ENCODE measurements around the gene ANKS3. TPM values are rescaled to one million over a fixed set of nuclear protein-coding genes. Genes with fewer than 3 reads are reported as not detected.
A peak's percentile ranks its signal among the peaks of the same experiment; 100 is the strongest.

The ANKS3 gene
- total RNA-seq, 1 donor from 2014 or later: 43.5 TPM

GRCh38 chr16:4697848-4698291 is 36.2 kb downstream of the ANKS3 start:
- Mint-ChIP-seq H3K4me1 (ENCODE audit: low read depth, unreplicated experiment) (no peaks in the 10 kb centered on the region), H3K9me3 (ENCODE audit: unreplicated experiment) (peaks cover 13% of the 10 kb centered on the region), H3K27me3 (ENCODE audit: unreplicated experiment) (peaks cover 10% of the 10 kb centered on the region), H3K27ac (ENCODE audit: unreplicated experiment) (no peak overlapping the region), H3K4me3 (ENCODE audit: unreplicated experiment) (no peak overlapping the region), H3K36me3 (ENCODE audit: unreplicated experiment) (peaks cover 7% of the 10 kb centered on the region)
- DNase-seq: no peak
- TF ChIP-seq CTCF (IDR thresholded peaks at IDR 0.05; ENCODE audit: partially characterized antibody, unreplicated experiment): no peak

- TF ChIP-seq CTCF (IDR thresholded peaks at IDR 0.05; ENCODE audit: partially characterized antibody, unreplicated experiment): no peak
- no peak for DNase-seq
- H3K36me3 Mint-ChIP-seq (ENCODE audit: unreplicated experiment): peaks cover 7% of the 10 kb centered on the region
- no peak overlapping the region for H3K27ac Mint-ChIP-seq (ENCODE audit: unreplicated experiment)
- no peak overlapping the region for H3K4me3 Mint-ChIP-seq (ENCODE audit: unreplicated experiment)
- H3K4me1 Mint-ChIP-seq (ENCODE audit: low read depth, unreplicated experiment): no peaks in the 10 kb centered on the region
- peaks cover 13% of the 10 kb centered on the region for H3K27me3 Mint-ChIP-seq (ENCODE audit: unreplicated experiment)
- H3K9me3 Mint-ChIP-seq (ENCODE audit: unreplicated experiment): peaks cover 14% of the 10 kb centered on the region
Measured at GRCh38 chr16:4696905-4697847, 36.9 kb downstream of the ANKS3 start.

- Mint-ChIP-seq H3K36me3 (ENCODE audit: unreplicated experiment) (peaks cover 7% of the 10 kb centered on the region), H3K4me3 (ENCODE audit: unreplicated experiment) (no peak overlapping the region), H3K4me1 (ENCODE audit: low read depth, unreplicated experiment) (peaks cover 1% of the 10 kb centered on the region), H3K9me3 (ENCODE audit: unreplicated experiment) (peaks cover 13% of the 10 kb centered on the region), H3K27me3 (ENCODE audit: unreplicated experiment) (peaks cover 15% of the 10 kb centered on the region), H3K27ac (ENCODE audit: unreplicated experiment) (no peak overlapping the region)
- no peak for DNase-seq
- no peak for TF ChIP-seq CTCF (IDR thresholded peaks at IDR 0.05; ENCODE audit: partially characterized antibody, unreplicated experiment)
Measured at GRCh38 chr16:4696172-4696904, 37.7 kb downstream of the ANKS3 start.

- Mint-ChIP-seq H3K9me3 (ENCODE audit: unreplicated experiment) (peaks cover 13% of the 10 kb centered on the region), H3K27me3 (ENCODE audit: unreplicated experiment) (peaks cover 15% of the 10 kb centered on the region), H3K4me1 (ENCODE audit: low read depth, unreplicated experiment) (peaks cover 2% of the 10 kb centered on the region), H3K4me3 (ENCODE audit: unreplicated experiment) (peak overlapping the region; percentile 30), H3K36me3 (ENCODE audit: unreplicated experiment) (peaks cover 7% of the 10 kb centered on the region), H3K27ac (ENCODE audit: unreplicated experiment) (peak overlapping the region; percentile 33)
- TF ChIP-seq CTCF (IDR thresholded peaks at IDR 0.05; ENCODE audit: partially characterized antibody, unreplicated experiment): no peak
- DNase-seq: no peak
Measured at GRCh38 chr16:4695473-4696171, 38.4 kb downstream of the ANKS3 start.
